ENCODE measurements around the gene MBOAT2.
A peak's percentile ranks its signal among the peaks of the same experiment; 100 is the strongest.

Gene MBOAT2

GRCh38 chr2:8876628-8877027 is 126.9 kb downstream of the MBOAT2 start:
- no peak for DNase-seq (ENCODE audit: low spot score)
- in situ Hi-C loops (cut with MboI; ENCODE audit: low pct_unique_long_range_greater_than_20kb, low sequenced_read_pairs, unreplicated experiment) = no loop called here
- no peak for TF ChIP-seq CTCF (IDR thresholded peaks at IDR 0.05; ENCODE audit: extremely low read depth, insufficient read depth, missing control alignments)

- in situ Hi-C loops (cut with MboI; ENCODE audit: low pct_unique_long_range_greater_than_20kb, low sequenced_read_pairs, unreplicated experiment) = loop anchor here (25.0 kb wide), 1 partner anchor 264 kb away; no protein-coding TSS in a partner anchor
- DNase-seq (ENCODE audit: low spot score) = peak; percentile 52
- peak; percentile 63 for TF ChIP-seq CTCF (IDR thresholded peaks at IDR 0.05; ENCODE audit: extremely low read depth, insufficient read depth, missing control alignments)
Measured at GRCh38 chr2:8872821-8873432, 130.6 kb downstream of the MBOAT2 start.

- in situ Hi-C loops (cut with MboI; ENCODE audit: low pct_unique_long_range_greater_than_20kb, low sequenced_read_pairs, unreplicated experiment) = loop anchor here (25.0 kb wide), 1 partner anchor 267 kb away; no protein-coding TSS in a partner anchor
- TF ChIP-seq CTCF (IDR thresholded peaks at IDR 0.05; ENCODE audit: extremely low read depth, insufficient read depth, missing control alignments) = no peak
- DNase-seq (ENCODE audit: low spot score) = no peak
Measured at GRCh38 chr2:8870441-8870840, 133.0 kb downstream of the MBOAT2 start.

GRCh38 chr2:8867363-8867762 is 136.1 kb downstream of the MBOAT2 start:
- DNase-seq (ENCODE audit: low spot score) = no peak
- TF ChIP-seq CTCF (IDR thresholded peaks at IDR 0.05; ENCODE audit: extremely low read depth, insufficient read depth, missing control alignments) = no peak
- in situ Hi-C loops (cut with MboI; ENCODE audit: low pct_unique_long_range_greater_than_20kb, low sequenced_read_pairs, unreplicated experiment) = loop anchor here (25.0 kb wide), 1 partner anchor 270 kb away; no protein-coding TSS in a partner anchor

- in situ Hi-C loops (cut with MboI; ENCODE audit: low pct_unique_long_range_greater_than_20kb, low sequenced_read_pairs, unreplicated experiment) = loop anchor here (25.0 kb wide), 1 partner anchor 274 kb away; no protein-coding TSS in a partner anchor
- no peak for TF ChIP-seq CTCF (IDR thresholded peaks at IDR 0.05; ENCODE audit: extremely low read depth, insufficient read depth, missing control alignments)
- no peak for DNase-seq (ENCODE audit: low spot score)
Measured at GRCh38 chr2:8863331-8863953, 140.0 kb downstream of the MBOAT2 start.

- TF ChIP-seq CTCF (IDR thresholded peaks at IDR 0.05; ENCODE audit: extremely low read depth, insufficient read depth, missing control alignments) = no peak
- no peak for DNase-seq (ENCODE audit: low spot score)
- in situ Hi-C loops (cut with MboI; ENCODE audit: low pct_unique_long_range_greater_than_20kb, low sequenced_read_pairs, unreplicated experiment) = loop anchor here (25.0 kb wide), 1 partner anchor 275 kb away; no protein-coding TSS in a partner anchor
Measured at GRCh38 chr2:8862230-8862629, 141.3 kb downstream of the MBOAT2 start.
